ENCODE data around the gene DLG2.

GRCh38 chr11:84993386-84993785 is 633.8 kb downstream of the DLG2 start:
- no peak for TF ChIP-seq EP300 (IDR thresholded peaks at IDR 0.05)
- no peak for TF ChIP-seq POLR2A (IDR thresholded peaks at IDR 0.05)

Measured in suprapubic skin (tissue), 2 donors.